GM18861 (cell line): Measurements from ENCODE around the gene AFF2.
"Not testable (repeated sequence)": the region's sequence is repeated elsewhere in the genome, so short reads cannot be mapped to it uniquely, and the experiment has no call there.

ENCODE experiments used
- ATAC-seq: cut with Tn5 transposase; IDR thresholded peaks from one replicate; pipeline ENCODE4 v1.9.1; 2021; ENCODE audit not compliant: unreplicated experiment

Gene AFF2

DNA sequence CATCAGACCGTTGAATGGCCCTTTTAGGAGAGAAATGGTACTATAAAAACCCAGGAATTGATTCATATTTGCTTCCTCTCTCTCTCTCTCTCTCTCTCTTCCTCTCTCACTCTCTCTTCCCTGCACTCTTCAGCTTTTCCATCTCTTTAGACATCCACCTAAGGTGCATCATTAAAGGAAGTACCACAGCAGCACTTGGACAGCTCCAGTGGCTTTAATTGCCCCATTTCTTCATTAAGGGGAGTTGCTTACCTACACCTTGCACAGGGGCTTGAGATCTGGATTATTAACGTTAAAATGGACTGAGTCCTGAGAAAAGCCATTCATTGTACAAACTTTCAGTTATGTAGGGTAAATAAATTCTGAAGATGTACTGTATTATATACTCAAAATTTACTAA, 323.6 kb downstream of the AFF2 start:
- ATAC-seq = no peak

DNA sequence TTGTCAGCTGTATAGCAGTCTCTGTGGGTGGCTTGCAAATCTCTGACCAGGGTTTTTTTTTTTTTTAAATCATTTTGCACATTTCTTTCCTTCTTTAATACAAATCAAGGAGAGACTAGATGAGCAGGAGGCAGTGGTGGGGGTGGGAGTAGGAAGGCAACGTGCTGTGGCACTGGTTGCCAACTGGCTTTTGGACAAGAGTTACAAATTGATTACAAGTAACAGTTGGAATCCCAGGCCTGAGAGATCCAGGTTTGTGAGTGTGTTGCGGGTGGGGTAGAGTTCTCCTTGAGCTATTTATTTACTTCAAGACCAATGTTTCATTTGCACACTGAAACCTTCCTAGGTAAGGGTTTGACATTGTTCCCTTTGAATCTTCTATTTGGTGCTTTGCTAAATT, 325.3 kb downstream of the AFF2 start:
- no peak for ATAC-seq

DNA sequence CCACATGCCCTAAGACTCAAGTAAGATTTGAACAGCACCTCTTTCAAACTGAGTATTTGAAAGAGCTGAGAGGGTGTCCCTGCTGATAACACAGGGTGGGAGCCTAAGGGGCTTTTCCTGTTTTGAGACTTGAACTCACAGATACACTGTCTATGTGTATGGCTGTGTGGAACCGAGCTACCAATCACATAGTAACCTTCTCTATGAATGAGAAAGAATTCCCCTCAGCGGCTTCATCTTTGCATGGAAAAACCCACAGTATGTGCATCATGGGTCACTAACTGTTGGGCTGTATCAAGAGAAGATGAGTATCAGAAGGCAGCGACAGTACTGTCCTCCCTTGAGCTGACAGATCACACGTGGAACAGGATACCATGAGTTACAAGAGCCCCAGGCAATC, 336.3 kb downstream of the AFF2 start:
- no peak for ATAC-seq

DNA sequence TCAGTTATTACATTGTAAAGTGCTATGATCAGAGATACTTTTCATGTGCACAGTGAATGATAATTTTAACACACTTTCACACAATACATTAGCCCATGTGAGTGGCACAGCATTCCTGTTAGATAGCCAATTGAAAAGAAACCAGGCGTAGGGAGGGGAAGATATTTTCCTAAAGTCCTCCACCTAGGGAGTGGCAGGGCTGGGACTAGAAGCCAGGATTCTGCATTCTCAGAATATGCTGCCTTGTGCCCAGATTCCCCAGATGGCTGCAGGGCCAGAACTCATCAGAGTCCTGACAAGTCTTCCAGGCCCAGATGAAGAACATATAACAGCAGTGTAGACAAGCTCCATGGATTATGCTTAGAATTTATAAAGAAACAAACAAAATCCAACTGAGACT, 350.2 kb downstream of the AFF2 start:
- ATAC-seq = no peak

DNA sequence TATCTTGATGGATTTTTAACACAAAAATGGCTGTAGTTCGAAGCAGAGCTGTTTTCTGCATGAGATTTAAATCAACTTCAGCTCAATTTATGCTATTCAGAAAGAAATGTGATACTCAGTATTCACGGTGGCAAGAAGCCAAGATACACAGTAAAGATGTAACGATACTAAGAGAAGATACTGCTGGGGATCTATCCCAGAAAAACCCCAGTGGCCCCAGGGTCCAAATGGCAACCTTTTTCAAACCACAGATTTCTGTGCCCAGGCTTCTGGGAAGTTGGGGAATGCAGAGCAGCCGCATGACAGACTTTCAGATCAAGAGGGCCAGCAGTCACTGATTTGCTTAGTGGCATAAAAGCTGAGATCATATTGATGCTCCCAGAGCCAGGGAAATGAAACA, 353.9 kb downstream of the AFF2 start:
- no peak for ATAC-seq

DNA sequence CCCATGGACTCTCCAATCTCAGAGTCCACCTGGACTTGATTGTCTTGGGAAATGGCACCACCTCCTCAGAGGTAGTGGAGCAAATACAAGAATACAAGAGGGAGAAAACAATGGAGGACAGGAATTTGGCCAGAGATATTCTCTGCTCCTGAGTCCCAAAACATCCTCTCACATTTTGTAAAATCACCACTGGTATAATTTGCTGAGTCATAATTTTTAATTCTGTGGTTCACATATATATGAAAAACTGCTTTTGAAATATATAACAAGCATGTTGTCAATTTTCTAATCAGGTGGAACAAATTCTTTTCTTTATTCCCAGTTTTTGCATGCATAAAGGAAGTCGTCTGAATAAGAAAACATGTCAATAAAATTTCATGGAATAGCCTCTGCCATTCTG, 356.1 kb downstream of the AFF2 start:
- no peak for ATAC-seq

DNA sequence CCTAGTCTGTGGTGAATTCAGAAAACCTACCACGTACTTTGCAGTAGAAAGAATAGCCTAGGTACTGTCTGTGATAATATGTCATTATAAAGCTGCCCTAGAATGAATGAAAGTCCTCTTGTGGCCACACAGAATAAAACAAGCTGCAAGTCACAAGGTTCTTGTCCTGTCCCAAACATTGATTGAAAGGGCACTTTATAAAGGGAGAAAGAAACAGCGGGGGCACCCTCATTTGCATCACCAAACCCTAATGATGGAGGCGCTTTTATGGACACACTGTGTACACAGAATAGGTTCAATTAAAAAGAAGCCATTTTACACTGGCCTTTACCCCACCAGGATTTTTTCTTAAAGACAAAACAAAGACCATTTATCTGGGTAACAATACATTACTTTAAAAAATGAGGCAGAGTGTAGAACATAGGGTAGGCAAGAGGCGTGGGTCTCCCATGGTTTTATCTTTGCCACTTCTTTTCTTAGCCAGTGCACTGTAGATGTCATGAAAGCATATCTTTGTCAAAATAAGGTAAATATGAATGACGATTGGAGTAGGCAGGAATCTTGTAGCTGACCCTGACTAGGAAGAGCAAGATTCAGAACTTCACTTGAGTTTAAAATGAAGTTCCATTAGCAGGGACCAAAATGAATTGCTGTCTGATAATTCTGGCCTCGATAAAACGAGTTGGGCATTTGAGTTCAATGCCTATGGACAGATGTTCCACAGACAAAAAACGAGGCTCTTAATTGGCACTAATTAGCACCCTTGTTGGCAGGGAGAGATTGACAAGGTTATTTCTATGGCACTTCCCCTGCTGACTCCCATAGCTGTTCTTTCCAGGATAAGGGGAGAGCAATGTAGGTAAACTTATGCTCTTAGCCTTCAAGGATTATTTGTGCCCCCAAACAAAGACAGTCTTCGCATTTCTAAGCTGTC, 365.1 kb downstream of the AFF2 start:
- no peak for ATAC-seq

DNA sequence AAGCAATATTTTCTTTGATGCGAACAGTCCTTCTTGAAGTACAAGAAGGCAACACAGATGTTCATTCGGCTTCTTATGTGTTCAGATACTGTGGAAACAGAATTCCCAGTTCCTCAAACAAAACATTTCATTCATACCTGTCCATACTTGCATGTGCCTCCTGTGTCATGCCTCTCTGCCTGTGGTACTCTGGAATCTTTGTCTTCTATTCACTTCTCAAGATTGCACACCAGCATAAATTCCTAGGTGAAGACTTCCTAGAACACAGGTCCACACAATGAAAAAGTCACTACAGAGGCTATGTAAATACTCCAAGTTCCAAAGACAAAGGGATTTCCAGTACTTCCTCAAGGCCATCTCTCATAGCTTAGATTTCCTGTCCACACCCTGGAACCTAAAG, 367.2 kb downstream of the AFF2 start:
- no peak for ATAC-seq

DNA sequence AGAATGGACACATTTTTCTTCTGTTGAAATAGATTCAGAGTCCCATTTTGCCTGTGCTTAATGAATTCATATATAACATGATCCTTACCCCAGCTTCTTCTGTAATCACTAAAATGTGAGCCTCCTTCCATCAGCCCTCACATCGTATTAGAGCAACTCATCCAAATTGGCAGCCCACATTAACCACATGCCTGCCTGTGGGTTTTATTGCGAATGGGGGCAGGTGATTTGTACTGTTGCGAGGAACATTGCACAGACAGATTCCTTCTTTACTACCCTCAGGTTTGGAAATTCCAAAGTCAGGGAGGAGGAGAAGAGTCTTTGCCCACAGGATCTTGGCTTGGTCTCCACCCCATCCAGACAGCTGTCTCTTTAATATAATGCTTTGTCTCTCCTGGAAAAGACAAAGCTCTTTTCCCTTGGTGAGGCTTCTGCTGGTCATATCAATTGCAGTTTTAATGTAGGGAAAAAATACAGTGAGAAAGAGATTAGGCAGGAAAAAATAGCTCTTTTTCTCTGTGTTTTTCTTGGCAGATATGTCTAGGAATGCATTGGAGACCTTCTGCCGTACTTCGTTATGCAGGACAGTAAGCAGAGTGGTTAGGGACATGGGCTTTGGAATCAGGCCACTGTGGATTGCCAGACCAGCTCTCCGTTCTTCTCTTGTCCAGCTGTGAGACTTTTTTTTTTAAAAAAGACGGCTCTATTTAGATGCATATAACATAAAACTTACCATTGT, 371.2 kb downstream of the AFF2 start:
- no peak for ATAC-seq

DNA sequence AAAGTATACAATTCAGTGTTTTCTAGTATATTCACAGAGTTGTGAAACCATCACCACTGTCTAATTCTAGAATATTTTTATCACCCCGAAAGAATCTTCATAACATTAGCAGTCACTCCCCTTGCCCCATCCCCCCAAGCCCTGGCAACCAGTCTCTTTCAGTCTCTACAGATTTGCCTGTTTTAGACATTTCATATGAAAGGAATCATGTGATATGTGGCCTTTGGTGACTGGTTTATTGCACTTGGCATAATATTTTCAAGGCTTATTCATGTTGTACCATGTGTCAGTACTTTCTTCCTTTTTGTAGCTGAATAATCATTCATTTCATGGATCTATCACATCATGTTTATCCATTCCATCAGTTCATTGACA, 371.7 kb downstream of the AFF2 start:
- no peak for ATAC-seq

DNA sequence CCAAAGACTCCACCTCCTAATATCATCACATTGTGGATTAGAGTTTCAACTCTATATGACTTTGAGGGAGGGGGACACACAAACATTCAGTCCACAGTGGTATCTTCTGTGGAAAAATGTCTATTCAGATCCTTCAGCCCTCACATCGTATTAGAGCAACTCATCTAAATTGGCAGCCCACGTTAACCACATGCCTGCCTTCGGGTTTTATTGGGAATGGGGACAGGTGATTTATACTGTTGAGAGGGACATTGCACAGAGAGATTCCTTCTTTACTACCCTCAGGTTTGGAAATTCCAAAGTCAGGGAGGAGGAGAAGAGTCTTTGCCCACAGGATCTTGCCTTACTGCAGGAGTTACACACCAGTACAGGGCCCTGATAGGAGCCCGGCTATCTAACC, 372.5 kb downstream of the AFF2 start:
- no peak for ATAC-seq

DNA sequence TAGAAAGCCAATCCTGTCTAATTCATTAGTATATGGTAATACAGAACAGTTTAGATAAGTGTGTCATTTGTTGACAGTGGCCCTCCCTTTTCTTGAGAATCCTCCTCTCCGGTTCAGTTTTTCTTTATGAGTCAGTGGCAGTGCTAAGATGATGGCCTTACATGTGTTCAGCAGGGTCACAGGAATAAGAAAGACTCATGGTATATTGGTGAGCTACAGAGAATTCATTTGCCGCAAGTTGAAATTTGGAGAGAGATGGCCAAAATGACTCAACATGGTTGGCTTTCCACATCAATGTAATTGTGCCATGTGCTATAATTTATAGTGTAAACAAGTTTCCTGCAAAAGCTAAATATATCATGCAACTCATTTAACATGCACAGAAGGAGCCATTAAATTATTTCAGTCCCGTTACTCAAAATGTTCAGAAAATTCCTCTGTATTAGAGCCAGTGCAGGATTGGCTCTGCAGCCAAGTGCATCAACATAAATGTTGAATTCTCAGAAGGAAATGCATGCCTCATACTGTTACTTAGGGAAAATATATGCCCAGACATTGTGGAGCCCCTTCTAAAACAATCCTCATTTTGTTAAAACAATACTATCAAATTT, 374.3 kb downstream of the AFF2 start:
- no peak for ATAC-seq

DNA sequence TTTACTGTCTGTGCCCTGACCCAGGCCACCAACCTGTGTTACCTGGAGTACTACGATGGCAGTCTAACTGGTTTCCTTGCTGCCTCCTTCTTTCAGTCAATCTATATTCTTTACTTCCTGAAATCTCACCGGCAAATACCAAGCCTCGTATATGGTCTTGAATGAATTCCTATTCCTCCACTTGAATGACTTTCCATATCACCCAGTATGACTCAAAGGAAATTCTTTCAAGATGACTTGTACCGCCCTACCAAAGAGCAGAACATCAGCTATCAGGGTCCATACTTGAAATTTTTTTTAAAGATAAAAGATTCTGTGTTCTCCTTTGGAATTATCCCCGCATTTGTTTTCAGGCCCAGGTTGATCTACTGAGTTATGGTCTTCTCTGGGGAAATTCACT, 378.0 kb downstream of the AFF2 start:
- no peak for ATAC-seq

DNA sequence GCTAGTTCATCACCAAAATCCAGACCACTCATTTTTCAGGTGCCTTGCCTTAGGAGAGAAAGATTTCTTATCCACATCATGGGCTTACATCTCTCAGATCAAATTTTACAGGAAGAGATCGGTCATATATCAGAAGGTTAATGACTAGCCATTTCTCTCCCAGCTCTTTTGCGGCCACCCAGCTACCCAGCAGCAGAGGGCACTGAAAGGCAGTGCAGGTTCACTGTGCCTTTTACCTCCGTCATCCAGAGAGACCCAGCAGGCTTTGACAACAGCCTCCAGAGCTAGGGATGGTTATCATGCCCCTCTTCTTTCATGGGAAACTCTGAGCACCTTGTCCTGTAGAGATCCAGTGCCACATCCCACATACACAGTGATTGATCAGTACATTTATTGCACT, 384.8 kb downstream of the AFF2 start:
- no peak for ATAC-seq

DNA sequence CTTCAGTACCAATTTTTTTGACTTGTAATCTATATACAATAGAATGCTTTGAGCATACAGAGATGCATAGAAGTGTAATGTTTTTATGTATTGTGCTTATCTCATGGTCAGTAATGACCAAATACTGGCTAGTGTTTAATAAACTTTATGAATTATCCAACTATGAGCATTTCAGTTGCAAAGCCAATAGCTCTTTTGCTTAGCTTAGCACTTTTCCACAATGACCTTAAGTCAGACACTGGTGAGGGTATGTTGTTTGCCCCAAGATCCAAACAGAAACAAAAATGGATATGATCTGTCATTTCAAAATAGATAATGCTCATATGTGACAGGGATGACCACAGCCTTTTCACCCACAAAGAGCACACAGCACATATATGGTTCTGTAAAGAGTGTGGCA, 393.0 kb downstream of the AFF2 start:
- no peak for ATAC-seq

DNA sequence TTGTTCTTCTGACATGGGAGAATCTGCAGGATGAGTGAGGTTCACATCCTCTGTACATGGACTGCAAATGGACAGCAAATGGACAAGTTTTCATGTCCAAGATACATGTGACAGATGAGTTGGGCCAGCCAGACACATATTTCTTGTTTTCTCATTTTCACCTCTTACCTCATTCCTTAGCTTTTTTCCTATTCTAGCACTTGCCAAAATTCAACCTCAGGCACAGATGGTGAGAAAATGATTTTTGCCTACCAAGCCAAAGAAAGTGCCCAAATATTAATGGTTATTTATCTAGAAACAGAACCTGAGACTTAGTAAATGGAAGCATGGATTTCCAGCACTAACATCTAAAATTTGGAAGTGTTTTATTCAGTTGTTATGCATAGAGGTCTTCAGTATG, 402.2 kb downstream of the AFF2 start:
- ATAC-seq = no peak

DNA sequence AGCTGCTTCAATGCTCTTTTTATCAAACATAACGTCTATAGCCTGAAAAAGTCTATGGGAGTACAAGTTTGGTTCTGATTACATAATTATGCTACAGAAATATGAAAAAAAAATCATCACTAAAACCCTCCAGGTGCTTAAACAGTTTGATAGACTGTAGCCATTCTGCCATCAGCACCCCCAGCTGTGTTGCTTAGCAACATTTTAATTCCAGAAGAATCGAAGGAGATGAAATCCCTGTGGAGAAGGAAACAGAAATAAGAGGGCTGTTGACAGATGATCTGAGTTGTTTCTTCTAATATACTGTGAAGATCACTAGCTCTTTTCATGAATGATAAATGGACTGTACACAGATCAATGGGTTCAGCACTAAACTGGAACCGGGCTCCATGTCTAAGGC, 402.8 kb downstream of the AFF2 start:
- no peak for ATAC-seq

DNA sequence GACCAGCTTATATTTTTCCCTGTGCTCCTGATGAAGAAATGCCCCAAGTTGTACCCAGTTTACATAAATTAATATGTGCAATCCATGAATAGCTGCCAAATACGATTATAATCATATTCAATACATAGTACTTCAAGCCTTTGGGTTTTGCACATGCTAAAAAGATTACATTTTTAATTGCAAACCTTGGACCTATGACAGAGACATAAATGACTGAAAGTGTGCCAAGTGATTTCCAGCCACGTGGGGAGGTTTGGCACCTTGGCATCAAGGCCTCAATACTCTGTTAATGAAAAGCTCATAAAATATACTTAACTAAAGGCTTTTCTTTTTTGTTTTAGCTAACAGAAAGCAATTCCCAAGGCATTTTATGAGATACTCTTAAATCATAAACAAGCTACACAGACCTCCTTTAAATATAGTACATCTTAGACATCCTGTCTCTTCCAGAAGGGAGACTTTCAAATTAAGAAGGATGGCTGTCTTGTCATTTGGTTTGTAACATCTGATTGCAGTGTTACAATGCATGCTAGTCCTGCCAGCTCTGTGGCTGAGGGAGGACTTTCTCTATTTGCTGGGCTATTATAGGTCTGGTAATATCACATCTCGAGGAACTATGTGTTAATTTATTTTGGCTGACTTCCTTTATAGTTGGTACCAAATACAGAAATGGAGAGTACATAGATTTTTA, 404.1 kb downstream of the AFF2 start:
- no peak for ATAC-seq

DNA sequence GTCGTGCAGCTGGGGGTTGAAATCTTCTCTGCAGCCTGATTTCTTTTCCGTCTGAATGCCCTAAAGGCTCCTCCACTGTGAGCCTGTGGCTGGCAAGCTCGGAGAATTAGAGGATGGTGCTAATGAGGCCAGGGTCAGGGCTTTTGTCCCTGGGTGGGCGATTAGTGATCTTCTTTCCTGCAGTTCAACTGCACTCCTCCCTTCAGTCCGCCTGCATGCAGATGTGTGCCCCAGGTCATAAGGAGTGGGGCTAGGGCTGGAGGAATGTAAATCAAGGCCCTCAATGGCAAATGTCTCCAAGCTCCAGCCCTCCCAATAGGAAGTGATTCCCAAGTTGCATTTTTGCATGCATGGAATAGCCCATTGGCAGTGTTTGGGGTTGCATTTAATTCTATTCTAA, 405.0 kb downstream of the AFF2 start:
- no peak for ATAC-seq

DNA sequence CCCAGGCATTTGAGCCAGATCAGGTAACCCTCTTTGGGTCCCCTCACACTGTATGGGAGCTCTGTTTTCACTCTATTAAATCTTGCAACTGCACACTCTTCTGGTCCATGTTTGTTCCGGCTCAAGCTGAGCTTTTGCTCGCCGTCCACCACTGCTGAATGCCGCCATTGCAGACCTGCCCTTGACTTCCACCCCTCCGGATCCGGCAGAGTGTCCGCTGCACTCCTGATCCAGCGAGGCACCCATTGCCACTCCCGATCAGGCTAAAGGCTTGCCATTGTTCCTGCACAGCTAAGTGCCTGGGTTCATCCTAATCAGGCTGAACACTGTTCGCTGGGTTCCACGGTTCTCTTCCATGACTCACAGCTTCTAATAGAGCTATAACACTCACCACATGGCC, 406.2 kb downstream of the AFF2 start:
- ATAC-seq = not testable (repeated sequence)

DNA sequence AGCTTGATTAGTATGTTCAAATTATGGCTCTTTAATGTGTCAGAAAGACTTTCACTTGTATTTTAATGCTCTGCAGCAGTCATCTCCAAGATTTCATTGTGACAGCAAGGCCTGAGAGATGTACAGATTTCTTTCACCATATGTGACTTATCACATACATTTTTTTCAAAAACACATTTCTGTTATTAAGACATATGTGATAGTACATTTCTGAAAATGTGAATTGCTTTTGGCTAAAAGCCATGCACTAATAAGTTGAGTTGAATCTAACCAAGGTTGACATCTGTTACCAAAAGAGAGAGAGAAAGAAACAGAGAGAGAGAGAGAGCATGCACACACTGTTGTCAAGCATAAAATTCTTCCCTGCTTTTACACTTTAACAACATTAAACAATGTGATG, 409.3 kb downstream of the AFF2 start:
- ATAC-seq = no peak
